HG03097 (cell line): Measurements from ENCODE around the gene CD300E.
"Not testable (repeated sequence)": the region's sequence is repeated elsewhere in the genome, so short reads cannot be mapped to it uniquely, and the experiment has no call there.

Experiments used
- ATAC-seq: cut with Tn5 transposase; IDR thresholded peaks from one replicate; pipeline ENCODE4 v1.9.1; 2021; ENCODE audit not compliant: unreplicated experiment, low FRiP score

CD300E gene

GRCh38 chr17:74636541-74637085 lies 13.1 kb upstream of the CD300E start:
- ATAC-seq: not testable (repeated sequence)

- ATAC-seq: no peak
These were observed 11.9 kb upstream of the CD300E start for GRCh38 chr17:74635418-74635817.

DNA sequence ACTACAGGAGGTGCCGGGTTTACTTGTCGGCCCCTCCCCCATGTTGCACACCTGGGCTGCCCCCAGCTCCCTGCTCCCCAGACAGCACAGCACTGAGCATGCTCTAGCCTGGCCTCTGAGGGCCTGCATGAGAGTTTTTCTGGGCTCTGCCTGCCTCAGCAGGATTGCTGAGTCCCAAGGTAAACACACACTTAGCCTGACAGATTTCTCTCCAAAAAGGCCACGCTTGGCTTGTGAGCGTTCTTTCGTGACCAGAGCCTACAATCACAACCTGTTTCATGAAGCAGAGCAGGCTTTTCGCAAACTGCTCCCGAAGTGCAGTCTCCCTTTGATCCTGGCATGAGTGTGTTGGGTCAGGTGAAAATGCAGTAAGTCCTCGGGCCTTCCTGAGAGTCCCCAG lies 9.8 kb upstream of the CD300E start:
- no peak for ATAC-seq

DNA sequence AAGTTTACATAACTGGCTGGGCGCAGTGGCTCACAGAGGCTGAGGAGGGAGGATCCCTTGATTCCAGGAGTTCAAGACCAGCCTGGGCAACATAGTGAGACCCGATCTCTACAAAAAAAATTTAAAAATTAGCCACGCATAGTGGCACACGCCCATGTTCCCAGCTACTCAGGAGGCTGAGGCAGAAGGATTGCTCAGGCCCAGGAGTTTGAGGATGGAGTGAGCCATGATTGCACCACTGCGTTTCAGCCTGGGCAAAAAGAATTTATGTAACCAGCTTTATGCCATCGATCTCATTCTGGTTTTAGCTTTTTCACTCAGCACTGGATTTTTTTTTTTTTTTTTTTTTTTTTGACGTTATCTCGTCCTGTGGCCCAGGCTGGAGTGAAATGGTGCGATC lies 9.1 kb upstream of the CD300E start:
- ATAC-seq: no peak

- ATAC-seq: no peak
These were observed 8.2 kb upstream of the CD300E start for GRCh38 chr17:74631468-74632450.

DNA sequence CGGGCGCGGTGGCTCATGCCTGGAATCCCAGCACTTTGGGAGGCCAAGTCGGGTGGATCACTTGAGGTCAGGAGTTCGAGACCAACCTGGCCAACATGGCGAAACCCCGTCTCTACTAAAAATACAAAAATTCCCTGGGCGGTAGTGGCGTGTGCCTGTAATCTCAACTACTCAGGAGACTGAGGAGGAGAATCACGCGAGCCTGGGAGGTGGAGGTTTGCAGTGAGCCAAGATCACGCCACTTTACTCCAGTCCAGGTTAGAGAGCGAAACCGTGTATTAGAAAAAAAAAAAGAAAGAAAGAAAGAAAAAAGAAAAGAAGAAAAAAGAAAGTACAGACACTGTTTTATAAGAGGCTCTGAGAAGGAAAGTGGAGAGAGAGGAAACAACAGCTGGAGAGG lies 6.7 kb upstream of the CD300E start:
- ATAC-seq: not testable (repeated sequence)

DNA sequence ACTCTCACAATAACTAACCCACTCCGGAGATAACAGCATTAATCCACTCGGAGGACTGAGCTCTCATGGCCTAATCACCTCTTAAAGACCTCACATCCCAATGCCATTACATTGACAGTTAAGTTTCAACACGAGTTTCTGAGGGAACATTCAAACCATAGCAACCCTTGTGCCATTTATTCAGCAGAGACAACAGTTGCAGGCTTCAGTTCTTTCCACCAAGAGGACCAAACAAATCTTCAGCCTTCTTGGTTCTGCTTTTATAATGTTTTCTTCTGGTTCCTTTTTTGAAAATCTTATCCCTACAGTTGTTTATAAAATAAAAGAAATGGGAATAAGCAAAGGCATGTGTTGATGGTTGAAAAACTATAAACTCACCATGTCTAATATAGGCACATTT lies 2.1 kb upstream of the CD300E start:
- ATAC-seq: no peak

DNA sequence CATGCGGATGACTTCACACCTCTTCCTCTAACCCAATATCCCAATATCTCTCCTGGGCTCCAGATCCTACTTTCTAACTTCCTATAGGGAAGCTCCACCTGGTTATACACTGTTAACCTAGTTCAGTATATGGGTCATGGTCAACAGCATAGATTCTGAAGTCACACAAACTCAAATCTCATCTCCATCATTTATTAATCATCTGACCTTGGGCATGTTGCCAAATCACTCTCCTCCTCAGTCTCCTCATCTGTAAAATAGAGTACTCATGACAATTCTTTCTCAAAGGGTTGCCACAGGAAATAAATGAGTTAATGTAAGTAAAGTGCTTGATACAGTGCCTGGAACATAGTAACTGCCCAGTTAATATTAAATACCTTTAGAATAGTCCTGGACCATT lies 593 bp upstream of the CD300E start:
- ATAC-seq: no peak

GRCh38 chr17:74619077-74619673 lies 4.4 kb downstream of the CD300E start:
- no peak for ATAC-seq

- ATAC-seq: no peak
These were observed 5.1 kb downstream of the CD300E start for GRCh38 chr17:74618451-74618850.

GRCh38 chr17:74616696-74617095 lies 6.8 kb downstream of the CD300E start:
- no peak for ATAC-seq

- ATAC-seq: no peak
These were observed 11.5 kb downstream of the CD300E start for GRCh38 chr17:74612046-74612445.

DNA sequence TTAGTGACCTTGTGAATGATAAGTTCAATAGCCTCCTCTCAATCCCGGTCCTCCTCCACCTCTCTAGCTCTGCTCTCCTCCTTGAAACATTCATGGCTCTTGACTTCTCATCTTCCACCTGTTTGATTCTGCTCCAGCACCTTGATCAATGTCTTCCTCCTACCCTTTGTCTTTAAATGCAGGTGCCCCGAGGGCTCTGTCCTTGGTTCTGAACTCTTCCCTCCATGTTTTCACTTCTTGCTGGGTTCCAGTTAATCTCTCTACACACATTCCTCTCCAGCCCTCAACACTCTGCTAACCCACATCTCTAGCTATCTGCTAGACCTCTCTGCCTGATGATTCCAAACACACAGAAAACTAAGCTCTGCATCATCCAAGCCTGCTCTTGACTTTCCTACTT lies 13.4 kb downstream of the CD300E start:
- no peak for ATAC-seq

- ATAC-seq: no peak
These were observed 15.0 kb downstream of the CD300E start for GRCh38 chr17:74608511-74608910.

- ATAC-seq: no peak
These were observed 16.3 kb downstream of the CD300E start for GRCh38 chr17:74607221-74607620.

GRCh38 chr17:74606050-74606449 lies 17.5 kb downstream of the CD300E start:
- ATAC-seq: no peak

- ATAC-seq: no peak
These were observed 18.2 kb downstream of the CD300E start for GRCh38 chr17:74605361-74605760.

GRCh38 chr17:74604761-74605160 lies 18.8 kb downstream of the CD300E start:
- no peak for ATAC-seq

GRCh38 chr17:74604200-74604599 lies 19.3 kb downstream of the CD300E start:
- ATAC-seq: no peak

GRCh38 chr17:74603746-74604145 lies 19.8 kb downstream of the CD300E start:
- ATAC-seq: no peak

DNA sequence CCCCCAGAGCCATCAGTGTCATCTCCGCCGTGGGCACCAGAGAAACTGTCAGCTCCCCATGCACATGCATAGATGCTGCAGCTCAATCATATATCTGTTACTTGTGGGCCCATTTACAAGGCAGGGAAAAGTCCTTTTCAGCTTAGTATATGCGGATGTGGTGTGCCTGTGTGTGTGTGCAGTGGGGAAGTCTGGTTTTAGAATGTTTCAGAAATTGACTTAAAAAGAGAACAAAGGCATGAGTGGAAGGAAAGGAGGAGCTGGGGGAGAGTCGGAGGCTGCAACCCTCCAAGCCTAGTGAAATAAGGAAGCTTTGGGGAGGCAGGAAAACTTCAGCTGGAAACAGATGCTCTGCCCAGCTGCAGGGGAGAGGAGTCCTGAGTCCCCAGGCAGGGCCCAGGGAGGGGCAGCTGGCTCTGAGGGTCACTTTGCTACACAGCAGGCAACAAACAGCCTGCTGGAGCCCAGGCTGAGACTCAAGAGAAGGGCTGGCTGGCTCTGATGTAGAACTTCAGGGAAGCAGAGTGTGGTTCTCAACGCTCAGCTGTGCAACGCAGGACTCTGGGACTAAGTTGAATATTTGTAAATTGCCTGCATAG lies 20.4 kb downstream of the CD300E start:
- no peak for ATAC-seq
